Activated T-cell treated with anti-CD3 and anti-CD28 coated beads, Interleukin-2, amount 50 U/mL, for 4 hours (primary cell): ENCODE data around the gene FUBP3. TPM values are rescaled to one million over a fixed set of nuclear protein-coding genes. Genes with fewer than 3 reads are reported as not detected.

Source experiments
- ATAC-seq, 2 donors: fragments of 200-7000 bp; cut with Tn5 transposase; one replicate each; pipeline ENCODE4 v1.10.0; 2021
- DNase-seq: peaks from one replicate; pipeline ENCODE4 v3.0.0-alpha.2; 2020
- H3K27me3 Mint-ChIP-seq: one replicate; pipeline ENCODE4 v1.8.0; 2021; ENCODE audit warnings: low read depth, mixed read lengths
- H3K36me3 Mint-ChIP-seq: one replicate; pipeline ENCODE4 v1.8.0; 2022; ENCODE audit warnings: mixed read lengths; ENCODE audit not compliant: insufficient read depth
- H3K4me1 Mint-ChIP-seq: one replicate; pipeline ENCODE4 v1.8.0; 2021; ENCODE audit warnings: low read depth, mixed read lengths
- H3K4me3 Mint-ChIP-seq: one replicate; pipeline ENCODE4 v1.8.0; 2021; ENCODE audit warnings: mild to moderate bottlenecking, moderate library complexity, mixed read lengths
- H3K9me3 Mint-ChIP-seq: one replicate; pipeline ENCODE4 v1.8.0; 2021; ENCODE audit warnings: mixed read lengths
- total RNA-seq, 3 donors: library from RNA; stranded (reverse); gene quantifications; one replicate each; pipeline ENCODE4 v1.2.1, GENCODE V29; 2021

The FUBP3 gene, protein sequence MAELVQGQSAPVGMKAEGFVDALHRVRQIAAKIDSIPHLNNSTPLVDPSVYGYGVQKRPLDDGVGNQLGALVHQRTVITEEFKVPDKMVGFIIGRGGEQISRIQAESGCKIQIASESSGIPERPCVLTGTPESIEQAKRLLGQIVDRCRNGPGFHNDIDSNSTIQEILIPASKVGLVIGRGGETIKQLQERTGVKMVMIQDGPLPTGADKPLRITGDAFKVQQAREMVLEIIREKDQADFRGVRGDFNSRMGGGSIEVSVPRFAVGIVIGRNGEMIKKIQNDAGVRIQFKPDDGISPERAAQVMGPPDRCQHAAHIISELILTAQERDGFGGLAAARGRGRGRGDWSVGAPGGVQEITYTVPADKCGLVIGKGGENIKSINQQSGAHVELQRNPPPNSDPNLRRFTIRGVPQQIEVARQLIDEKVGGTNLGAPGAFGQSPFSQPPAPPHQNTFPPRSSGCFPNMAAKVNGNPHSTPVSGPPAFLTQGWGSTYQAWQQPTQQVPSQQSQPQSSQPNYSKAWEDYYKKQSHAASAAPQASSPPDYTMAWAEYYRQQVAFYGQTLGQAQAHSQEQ
- total RNA-seq: 10 to 100 TPM; 50.5 to 54.4 (median 53.4) TPM

- ATAC-seq: peak; percentile 92
- peak; percentile 85 for DNase-seq
- peak within 1 kb of the TSS; percentile 88 for H3K4me3 Mint-ChIP-seq
- no peaks in the 10 kb centered on the region for H3K27me3 Mint-ChIP-seq
- peaks cover 12% of the 10 kb centered on the region for H3K36me3 Mint-ChIP-seq
- no peaks in the 10 kb centered on the region for H3K9me3 Mint-ChIP-seq
- peaks cover 39% of the 10 kb centered on the region for H3K4me1 Mint-ChIP-seq
Measured at GRCh38 chr9:130578865-130579737, at the start of gene FUBP3. TSS of gene FUBP3 (plus strand) at chr9:130579577. CDS start at chr9:130579681, 104 bp downstream.

DNA sequence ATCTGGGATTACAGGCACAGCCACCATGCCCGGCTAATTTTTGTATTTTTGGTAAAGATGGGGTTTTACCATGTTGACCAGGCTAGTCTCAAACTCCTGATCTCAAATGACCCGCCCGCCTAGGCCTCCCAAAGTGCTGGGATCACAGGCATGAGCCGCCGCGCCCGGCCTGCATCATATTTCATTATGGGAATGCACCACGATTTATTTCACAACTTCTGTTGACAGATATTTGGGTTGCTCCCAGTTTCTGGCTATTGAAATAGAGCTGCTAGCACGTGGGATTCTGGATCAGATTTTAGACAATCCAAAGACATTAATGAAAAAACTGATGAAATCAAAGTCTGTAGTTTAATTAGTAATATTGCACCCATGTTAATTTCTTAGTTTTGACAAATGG lies 48.4 kb upstream of the FUBP3 start:
- ATAC-seq (no peak), DNase-seq (no peak)
- Mint-ChIP-seq H3K36me3 (no peaks in the 10 kb centered on the region), H3K4me3 (no peak overlapping the region), H3K4me1 (peaks cover 4% of the 10 kb centered on the region), H3K27me3 (peaks cover 29% of the 10 kb centered on the region), H3K9me3 (no peaks in the 10 kb centered on the region)

DNA sequence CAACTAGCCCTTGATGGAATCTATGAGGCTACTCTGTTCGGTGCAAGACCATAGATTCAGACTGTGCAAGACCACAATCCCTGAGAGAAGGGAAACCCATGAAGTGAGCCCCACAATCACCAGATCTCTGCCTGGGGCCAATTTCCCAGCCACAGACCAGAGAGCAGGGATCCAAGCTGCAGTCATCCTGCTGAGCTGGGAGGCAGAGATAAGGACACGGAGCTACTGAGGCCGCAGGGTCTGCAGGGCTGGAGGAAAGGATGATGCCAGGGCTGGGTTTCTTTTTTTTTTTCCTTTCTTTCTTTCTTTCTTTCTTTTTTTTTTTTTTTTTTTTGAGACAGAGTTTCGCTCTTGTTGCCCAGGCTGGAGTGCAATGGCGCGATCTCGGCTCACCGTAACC lies 47.7 kb upstream of the FUBP3 start:
- Mint-ChIP-seq H3K4me3 (no peak overlapping the region), H3K36me3 (no peaks in the 10 kb centered on the region), H3K27me3 (peaks cover 32% of the 10 kb centered on the region), H3K9me3 (no peaks in the 10 kb centered on the region), H3K4me1 (peaks cover 6% of the 10 kb centered on the region)
- ATAC-seq (no peak), DNase-seq (no peak)

- Mint-ChIP-seq H3K36me3 (no peaks in the 10 kb centered on the region), H3K4me1 (peaks cover 9% of the 10 kb centered on the region), H3K9me3 (no peaks in the 10 kb centered on the region), H3K27me3 (peaks cover 37% of the 10 kb centered on the region), H3K4me3 (no peak overlapping the region)
- DNase-seq (no peak), ATAC-seq (no peak)
Measured at GRCh38 chr9:130532426-130533080, 46.8 kb upstream of the FUBP3 start.

- H3K4me3 Mint-ChIP-seq: no peak overlapping the region
- peaks cover 68% of the 10 kb centered on the region for H3K27me3 Mint-ChIP-seq
- DNase-seq (no peak), ATAC-seq (peak; percentile 25 to 41)
- no peaks in the 10 kb centered on the region for H3K9me3 Mint-ChIP-seq
- no peaks in the 10 kb centered on the region for H3K36me3 Mint-ChIP-seq
- peaks cover 13% of the 10 kb centered on the region for H3K4me1 Mint-ChIP-seq
Measured at GRCh38 chr9:130535818-130536521, 43.4 kb upstream of the FUBP3 start.

- Mint-ChIP-seq H3K4me3 (no peak overlapping the region), H3K9me3 (no peaks in the 10 kb centered on the region), H3K4me1 (peaks cover 13% of the 10 kb centered on the region), H3K27me3 (peaks cover 71% of the 10 kb centered on the region), H3K36me3 (no peaks in the 10 kb centered on the region)
- DNase-seq (no peak), ATAC-seq (no peak)
Measured at GRCh38 chr9:130536701-130537107, 42.7 kb upstream of the FUBP3 start.

- ATAC-seq: peak; percentile 18 to 36
- Mint-ChIP-seq H3K36me3 (no peaks in the 10 kb centered on the region), H3K9me3 (no peaks in the 10 kb centered on the region), H3K27me3 (peaks cover 72% of the 10 kb centered on the region), H3K4me1 (peaks cover 13% of the 10 kb centered on the region), H3K4me3 (no peak overlapping the region)
- DNase-seq: no peak
Measured at GRCh38 chr9:130537346-130538050, 41.9 kb upstream of the FUBP3 start.

DNA sequence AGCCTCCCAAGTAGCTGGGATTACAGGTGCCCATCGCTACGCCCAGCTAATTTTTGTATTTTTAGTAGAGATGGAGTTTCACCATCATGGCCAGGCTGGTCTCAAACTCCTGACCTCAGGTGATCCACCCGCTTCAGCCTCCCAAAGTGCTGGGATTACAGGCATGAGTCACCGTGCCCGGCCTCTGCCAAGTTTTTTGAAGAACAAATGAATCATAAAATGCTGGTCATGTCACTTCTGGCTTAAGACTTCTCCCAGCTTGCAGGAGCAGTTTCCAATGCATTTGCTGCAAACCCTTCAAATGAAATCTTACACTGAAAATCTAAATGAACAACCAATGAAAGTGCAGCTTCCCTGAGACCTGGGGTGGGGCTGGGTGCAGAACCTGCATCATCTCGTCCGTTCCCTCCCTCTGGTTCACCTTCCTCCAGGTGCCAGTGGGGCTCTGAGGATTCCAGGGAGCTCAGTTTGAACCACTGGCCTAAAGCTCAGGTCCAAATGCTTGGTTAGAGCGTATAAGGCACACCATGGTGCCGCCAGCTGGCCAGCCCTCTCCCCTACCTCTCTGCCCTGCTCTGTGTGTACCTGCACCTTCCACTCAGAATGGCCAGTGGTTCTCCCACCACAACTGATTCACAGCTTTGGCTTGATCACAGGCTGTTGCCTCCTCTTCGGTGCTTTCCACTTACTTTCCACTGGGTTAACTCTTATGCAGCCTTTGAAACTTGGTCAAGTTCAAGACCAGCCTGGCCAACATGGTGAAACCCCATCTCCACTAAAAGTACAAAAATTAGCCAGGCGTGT lies 39.8 kb upstream of the FUBP3 start:
- Mint-ChIP-seq H3K27me3 (peaks cover 72% of the 10 kb centered on the region), H3K36me3 (no peaks in the 10 kb centered on the region), H3K4me1 (peaks cover 13% of the 10 kb centered on the region), H3K9me3 (no peaks in the 10 kb centered on the region), H3K4me3 (no peak overlapping the region)
- no peak for ATAC-seq
- DNase-seq: no peak

DNA sequence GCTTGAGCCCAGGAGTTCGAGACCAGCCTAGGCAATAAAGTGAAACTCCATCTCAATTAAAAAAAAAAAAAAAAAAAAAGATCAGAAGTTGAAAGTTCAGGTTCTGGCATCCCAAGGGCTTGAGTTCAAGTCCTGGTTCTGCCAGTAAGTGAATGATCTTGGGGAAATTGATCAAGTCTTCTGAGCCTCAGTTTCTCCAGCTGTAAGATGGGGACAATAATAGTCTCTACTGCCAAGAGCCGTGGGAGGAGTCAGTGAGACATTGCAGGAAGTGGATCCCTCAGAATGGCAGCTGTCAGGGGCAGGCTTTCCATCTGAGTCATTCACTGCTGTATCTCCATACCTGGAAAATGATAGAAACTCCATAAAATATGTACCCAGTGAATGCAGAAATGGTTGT lies 37.8 kb upstream of the FUBP3 start:
- peaks cover 7% of the 10 kb centered on the region for H3K4me1 Mint-ChIP-seq
- ATAC-seq (no peak), DNase-seq (no peak)
- H3K4me3 Mint-ChIP-seq: no peak overlapping the region
- H3K9me3 Mint-ChIP-seq: no peaks in the 10 kb centered on the region
- H3K27me3 Mint-ChIP-seq: peaks cover 59% of the 10 kb centered on the region
- no peaks in the 10 kb centered on the region for H3K36me3 Mint-ChIP-seq

GRCh38 chr9:130542038-130542437 lies 37.3 kb upstream of the FUBP3 start:
- ATAC-seq (no peak), DNase-seq (no peak)
- H3K36me3 Mint-ChIP-seq: no peaks in the 10 kb centered on the region
- H3K4me1 Mint-ChIP-seq: peaks cover 7% of the 10 kb centered on the region
- no peak overlapping the region for H3K4me3 Mint-ChIP-seq
- no peaks in the 10 kb centered on the region for H3K9me3 Mint-ChIP-seq
- peaks cover 54% of the 10 kb centered on the region for H3K27me3 Mint-ChIP-seq

GRCh38 chr9:130542457-130543228 lies 36.7 kb upstream of the FUBP3 start:
- no peaks in the 10 kb centered on the region for H3K9me3 Mint-ChIP-seq
- no peak overlapping the region for H3K4me3 Mint-ChIP-seq
- no peaks in the 10 kb centered on the region for H3K36me3 Mint-ChIP-seq
- ATAC-seq (peak in 1 of 2 donors; percentile 48), DNase-seq (no peak)
- peaks cover 3% of the 10 kb centered on the region for H3K4me1 Mint-ChIP-seq
- peaks cover 48% of the 10 kb centered on the region for H3K27me3 Mint-ChIP-seq

DNA sequence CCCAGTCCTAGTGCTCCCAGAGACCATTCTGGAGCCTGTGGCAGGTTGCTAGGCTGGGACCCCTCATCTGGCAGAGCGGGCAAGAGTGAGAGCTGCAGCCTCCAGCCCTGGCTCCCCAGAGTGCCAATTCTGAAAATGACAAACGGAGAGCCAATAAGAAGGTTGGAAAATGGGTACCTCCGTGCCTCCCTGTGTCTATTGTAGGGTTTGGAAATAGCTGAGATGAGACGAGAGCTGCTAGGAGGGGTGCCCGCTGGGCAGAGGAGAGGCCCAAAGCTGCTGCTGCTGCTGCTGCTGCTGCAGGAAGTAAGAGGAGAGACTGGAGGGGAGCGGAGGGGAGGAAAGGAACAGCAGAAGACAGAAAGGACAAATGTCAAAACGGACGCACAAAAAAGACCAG lies 36.0 kb upstream of the FUBP3 start:
- Mint-ChIP-seq H3K4me1 (no peaks in the 10 kb centered on the region), H3K36me3 (no peaks in the 10 kb centered on the region)

More for the DNA sequence above, 36.0 kb upstream of the FUBP3 start:
- DNase-seq (no peak), ATAC-seq (no peak)
- Mint-ChIP-seq H3K9me3 (no peaks in the 10 kb centered on the region), H3K27me3 (peaks cover 41% of the 10 kb centered on the region), H3K4me3 (no peak overlapping the region)
